Activated naive CD4-positive, alpha-beta T cell treated with anti-CD3 and anti-CD28 coated beads, Interleukin-2, amount 50 U/mL, for 24 hours (primary cell): ENCODE results near the gene AP3D1.

ENCODE experiments used
- H3K27ac Mint-ChIP-seq: one replicate; pipeline ENCODE4 v1.8.0; 2021; ENCODE audit warnings: mild to moderate bottlenecking, mixed read lengths
- H3K27me3 Mint-ChIP-seq: one replicate; pipeline ENCODE4 v1.8.0; 2021; ENCODE audit warnings: mixed read lengths
- H3K36me3 Mint-ChIP-seq: one replicate; pipeline ENCODE4 v1.8.0; 2021; ENCODE audit warnings: mixed read lengths
- H3K4me1 Mint-ChIP-seq: one replicate; pipeline ENCODE4 v1.8.0; 2021; ENCODE audit warnings: mixed read lengths
- H3K4me3 Mint-ChIP-seq: one replicate; pipeline ENCODE4 v1.8.0; 2021; ENCODE audit warnings: mild to moderate bottlenecking, mixed read lengths
- H3K9me3 Mint-ChIP-seq: one replicate; pipeline ENCODE4 v1.8.0; 2021; ENCODE audit warnings: mixed read lengths

Gene AP3D1

DNA sequence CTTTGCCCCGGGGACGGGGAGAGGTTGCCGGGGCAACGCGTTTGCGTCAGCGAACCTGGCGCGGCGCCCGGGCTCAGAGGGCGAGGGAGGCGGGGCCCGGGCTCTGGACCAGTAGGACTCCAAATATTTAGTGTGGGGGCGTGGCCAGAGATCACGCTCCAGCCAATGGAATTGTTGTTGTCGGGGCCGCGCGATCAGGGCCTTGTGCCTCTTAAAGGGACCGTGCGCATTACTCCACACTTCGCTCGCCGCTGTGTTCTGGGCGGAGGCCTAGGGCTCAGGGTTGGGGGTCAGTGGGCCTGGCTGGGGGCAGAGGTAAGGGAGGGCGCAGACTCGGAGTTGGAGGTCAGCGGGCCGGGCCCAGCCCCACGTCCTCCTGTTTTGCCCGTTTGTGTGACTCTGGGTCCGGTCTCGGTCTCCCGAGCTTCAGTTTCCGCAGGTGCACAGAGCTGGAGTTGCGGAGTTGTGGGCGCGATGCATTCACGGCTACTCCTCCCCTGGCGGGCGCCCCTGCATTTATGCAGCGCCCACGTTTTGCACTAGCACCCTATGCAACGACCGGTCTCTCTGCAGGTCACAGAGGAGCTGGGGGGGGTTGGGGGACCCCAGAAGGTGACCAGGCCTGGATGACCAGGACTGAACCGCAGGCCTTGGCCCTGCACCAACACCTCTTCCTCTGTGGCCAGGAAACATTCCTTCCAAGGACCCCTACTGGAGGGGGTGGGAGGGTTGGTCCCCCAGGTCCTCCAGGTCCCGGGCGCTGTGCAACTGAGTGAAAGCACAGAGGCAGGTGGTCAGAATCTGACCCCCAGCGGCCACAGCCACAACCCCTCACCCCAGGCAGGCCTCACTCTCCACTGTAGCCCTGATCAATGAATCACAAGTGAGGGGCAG lies 89.6 kb downstream of the AP3D1 start:
- H3K27me3 Mint-ChIP-seq: no peaks in the 10 kb centered on the region
- H3K4me3 Mint-ChIP-seq: peak overlapping the region; percentile 90
- no peaks in the 10 kb centered on the region for H3K36me3 Mint-ChIP-seq
- H3K9me3 Mint-ChIP-seq: no peaks in the 10 kb centered on the region
- peak overlapping the region; percentile 94 for H3K27ac Mint-ChIP-seq
- H3K4me1 Mint-ChIP-seq: peaks cover 44% of the 10 kb centered on the region

DNA sequence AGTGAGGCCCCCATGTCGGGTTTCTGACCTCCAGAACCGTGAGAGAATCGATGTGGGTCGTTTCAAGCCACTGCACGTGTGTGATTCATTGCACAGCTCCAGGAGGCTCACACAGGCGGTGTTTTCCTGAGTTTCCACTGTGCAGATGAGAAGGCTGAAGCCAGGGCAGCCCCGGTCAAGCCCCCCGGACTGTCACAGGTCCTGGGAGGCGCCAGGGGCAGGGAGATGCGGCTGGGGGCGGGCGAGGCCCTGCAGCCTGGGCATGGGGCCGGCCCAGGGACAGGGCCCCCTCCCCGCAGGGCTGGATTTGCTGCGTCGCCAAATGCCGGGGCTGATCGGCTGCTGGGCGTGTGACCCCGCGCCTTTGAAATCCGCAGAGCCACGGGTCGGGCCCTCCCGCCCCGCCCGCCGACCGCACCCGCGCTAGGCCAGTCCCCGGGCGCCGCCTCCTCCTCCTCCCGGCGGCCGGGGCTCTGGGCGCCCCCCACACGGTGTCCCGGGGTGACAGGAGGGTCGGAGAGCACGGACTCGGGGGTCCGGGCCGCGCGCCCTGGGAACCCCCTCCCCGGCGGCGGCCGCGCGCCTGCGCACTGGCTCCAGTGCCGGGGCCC lies 90.4 kb downstream of the AP3D1 start:
- no peaks in the 10 kb centered on the region for H3K9me3 Mint-ChIP-seq
- H3K36me3 Mint-ChIP-seq: no peaks in the 10 kb centered on the region
- peak overlapping the region; percentile 98 for H3K27ac Mint-ChIP-seq
- H3K4me3 Mint-ChIP-seq: peak overlapping the region; percentile 90
- no peaks in the 10 kb centered on the region for H3K27me3 Mint-ChIP-seq
- H3K4me1 Mint-ChIP-seq: peaks cover 48% of the 10 kb centered on the region

DNA sequence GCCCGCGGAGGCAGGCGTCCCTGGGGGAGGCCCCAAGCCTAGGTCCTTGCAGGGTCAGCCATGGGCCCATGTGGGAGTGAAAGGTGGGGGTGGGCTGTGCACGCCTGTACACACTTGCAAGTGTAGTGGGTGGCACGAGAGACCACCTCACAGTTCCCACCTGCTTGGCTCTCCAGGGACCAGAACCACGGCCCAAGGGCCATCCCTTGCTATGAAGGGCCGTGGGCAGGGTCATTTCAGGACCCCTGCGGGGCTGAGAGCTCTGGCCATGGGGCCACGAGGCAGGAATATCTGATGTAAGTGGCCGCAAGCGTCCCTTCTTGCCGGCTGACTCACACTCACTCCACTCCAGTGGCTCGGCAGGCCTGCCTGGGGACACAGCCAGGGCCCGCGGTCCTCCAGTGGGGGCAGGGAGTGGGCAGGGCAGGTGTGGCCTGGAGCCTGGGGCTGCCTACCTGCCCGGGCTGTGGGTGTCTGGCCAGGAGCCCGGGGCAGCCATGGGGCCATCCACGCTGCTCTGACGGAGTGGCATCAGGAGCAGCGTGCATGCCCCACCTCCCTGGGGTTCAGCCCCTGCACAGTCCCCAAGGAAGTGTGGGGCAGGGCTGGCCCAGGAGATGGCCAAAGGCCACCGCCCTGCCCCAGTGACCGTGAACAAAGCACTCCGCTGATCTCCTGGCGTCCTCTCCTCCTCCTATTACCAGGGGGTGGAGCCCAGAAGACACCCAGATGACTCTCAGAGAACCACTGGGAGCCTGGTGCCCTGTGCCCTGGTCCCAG lies 91.8 kb downstream of the AP3D1 start:
- Mint-ChIP-seq H3K27me3 (no peaks in the 10 kb centered on the region), H3K4me3 (peak overlapping the region; percentile 89), H3K9me3 (no peaks in the 10 kb centered on the region), H3K27ac (peak overlapping the region; percentile 98), H3K36me3 (no peaks in the 10 kb centered on the region), H3K4me1 (peaks cover 59% of the 10 kb centered on the region)

DNA sequence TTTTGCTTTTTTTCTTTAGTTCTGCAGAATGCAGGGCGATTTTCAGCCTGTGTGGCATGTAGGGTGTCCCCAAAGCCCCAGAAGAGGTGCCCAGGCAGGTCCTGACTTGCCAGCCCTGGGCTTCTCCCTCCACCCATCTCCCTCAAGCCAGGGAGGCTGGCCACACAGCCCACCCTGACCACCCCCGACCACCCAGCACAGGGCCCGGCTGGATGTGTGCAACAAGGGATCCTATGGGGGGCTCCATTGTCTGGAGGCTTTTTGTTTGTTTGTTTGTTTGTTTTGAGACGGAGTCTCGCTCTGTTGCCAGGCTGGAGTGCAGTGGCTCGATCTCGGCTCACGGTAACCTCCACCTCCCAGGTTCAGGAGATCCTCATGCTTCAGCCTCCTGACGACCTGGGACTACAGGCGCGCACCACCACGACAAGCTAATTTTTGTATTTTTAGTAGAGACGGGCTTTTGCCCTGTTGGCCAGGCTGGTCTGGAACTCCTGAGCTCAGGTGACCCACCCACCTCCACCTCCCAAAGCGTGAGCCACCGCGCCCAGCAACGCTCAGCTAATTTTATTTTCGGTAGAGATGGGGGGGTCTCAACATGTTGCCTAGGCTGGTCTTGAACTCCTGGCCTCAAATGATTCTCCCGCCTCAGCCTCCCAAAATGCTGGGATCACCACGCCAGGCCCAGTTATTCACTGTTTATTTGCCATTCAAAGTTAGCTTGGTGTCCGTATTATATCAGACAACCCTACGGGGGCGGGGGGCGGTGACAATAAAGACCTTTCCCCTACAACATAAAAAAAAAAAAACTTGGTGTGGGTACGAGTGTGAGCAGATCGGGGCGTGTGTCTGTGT lies 92.6 kb downstream of the AP3D1 start:
- H3K4me1 Mint-ChIP-seq: peaks cover 59% of the 10 kb centered on the region
- peak overlapping the region; percentile 65 for H3K27ac Mint-ChIP-seq
- no peaks in the 10 kb centered on the region for H3K36me3 Mint-ChIP-seq
- no peaks in the 10 kb centered on the region for H3K9me3 Mint-ChIP-seq
- H3K4me3 Mint-ChIP-seq: peak overlapping the region; percentile 11
- no peaks in the 10 kb centered on the region for H3K27me3 Mint-ChIP-seq

DNA sequence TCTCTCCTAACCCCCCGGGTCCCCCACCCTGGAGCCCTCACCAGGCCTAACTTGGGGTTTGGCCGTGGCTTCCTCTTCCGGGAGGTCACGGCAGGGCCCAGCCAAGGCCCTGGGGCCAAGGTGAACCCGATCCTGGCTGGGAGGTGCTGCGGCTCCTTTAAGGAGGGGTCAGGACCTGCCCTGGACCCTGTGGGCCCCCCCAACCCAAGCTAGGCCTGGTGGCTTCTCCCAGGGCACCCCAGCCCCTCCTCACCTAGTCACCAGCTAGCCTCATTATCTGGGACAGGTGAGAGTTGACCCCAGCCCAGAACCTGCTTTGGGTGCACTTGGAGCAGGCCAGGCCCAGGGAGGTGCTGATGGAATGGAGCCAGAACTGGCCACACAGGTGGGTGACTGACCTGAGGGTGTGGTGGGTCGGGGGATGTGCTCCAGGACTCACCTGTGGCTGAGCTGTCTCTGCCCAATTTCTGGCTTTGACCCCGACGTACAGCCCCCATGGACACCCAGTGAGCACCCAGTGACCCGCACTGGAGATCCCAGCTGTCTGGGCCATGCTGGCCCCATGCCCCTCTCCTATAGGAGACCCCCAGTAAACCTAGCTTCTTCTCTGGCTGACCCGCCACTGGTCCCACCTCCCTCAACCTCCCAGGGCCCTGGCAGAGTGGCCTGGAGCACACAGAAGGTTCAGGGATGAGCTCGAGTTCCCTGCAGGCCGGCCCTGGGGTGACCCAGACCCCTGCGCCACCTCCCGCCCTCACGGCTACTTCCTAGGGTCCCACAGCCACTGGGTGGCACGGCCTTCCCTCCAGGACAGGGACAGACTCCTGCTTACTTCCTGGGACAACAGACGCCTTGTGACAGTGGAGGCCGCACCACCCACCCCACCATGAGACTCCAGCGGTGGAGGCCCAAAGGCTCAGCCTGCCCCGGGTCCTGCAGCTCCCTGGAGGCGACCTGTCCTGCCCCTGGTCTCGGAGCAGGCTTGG lies 93.6 kb downstream of the AP3D1 start:
- peak overlapping the region; percentile 87 for H3K27ac Mint-ChIP-seq
- H3K9me3 Mint-ChIP-seq: no peaks in the 10 kb centered on the region

DNA sequence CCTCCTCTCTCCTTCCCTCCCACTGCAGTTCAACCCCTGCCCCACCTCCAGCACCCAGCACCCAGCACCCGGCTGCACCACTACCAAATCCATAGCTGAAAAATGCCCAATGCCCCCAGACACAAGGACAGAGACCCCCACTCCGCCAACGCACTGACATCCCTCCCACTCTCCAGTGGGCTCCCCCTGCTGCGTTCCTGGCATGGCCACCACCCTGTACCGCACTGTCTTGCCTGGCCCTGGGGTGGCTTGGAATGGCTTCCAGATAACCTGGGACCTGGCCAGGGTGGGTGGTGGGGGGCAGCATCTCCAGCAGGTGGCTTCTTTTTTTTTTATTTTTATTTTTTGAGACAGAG lies 94.6 kb downstream of the AP3D1 start:
- no peak overlapping the region for H3K4me3 Mint-ChIP-seq
- H3K9me3 Mint-ChIP-seq: no peaks in the 10 kb centered on the region
- no peaks in the 10 kb centered on the region for H3K36me3 Mint-ChIP-seq
- peak overlapping the region; percentile 87 for H3K27ac Mint-ChIP-seq
- H3K4me1 Mint-ChIP-seq: peaks cover 52% of the 10 kb centered on the region
- no peaks in the 10 kb centered on the region for H3K27me3 Mint-ChIP-seq

More for the DNA sequence above, 93.6 kb downstream of the AP3D1 start:
- Mint-ChIP-seq H3K36me3 (no peaks in the 10 kb centered on the region), H3K27me3 (no peaks in the 10 kb centered on the region), H3K4me3 (no peak overlapping the region), H3K4me1 (peaks cover 55% of the 10 kb centered on the region)

DNA sequence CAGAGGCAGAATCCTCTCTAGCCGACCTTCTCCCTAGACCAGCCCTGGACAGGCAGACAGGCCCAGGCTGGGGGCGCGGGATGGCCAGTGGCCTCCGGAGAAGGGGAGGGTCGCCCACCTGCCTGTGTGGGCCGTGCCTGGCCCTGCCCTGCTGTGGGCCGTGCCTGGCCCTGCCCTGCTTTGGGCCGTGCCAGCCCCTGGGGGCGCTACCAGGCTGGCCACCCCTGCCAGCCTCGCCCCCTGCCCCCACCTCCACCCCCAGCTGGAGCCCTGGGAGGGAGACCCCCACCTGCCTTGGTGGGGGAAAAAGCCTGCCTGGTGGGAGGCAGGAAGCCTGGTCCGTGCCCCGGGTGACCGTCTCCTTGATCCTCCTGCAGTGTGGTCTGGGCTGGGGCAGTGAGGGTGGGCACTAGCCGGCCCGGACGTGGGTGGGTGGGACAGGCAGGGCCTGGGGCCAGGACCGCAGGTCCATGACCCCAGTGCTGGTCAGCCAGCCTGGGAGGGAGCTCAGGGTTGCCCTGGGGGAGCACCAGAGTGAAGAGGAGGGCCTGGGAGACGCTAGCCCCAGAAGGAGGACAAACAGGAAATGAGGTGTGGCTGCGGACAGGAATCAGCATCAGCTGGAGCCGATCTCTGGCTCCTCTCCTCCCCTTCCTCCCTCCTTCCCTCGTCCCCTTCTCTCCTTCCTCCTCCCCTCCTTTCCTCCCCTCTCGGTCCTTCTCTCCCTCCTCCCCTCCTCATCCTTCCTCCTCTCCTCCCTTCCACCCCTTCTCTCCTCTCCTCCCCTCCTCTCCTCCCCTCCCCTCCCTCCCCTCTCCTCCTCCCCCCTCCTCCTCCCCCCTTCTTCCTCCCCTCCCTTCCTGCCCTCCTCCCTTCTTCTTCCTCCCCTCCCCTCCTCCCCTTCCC lies 95.2 kb downstream of the AP3D1 start:
- H3K4me1 Mint-ChIP-seq: peaks cover 55% of the 10 kb centered on the region
- no peaks in the 10 kb centered on the region for H3K9me3 Mint-ChIP-seq
- H3K27ac Mint-ChIP-seq: peak overlapping the region; percentile 89
- H3K4me3 Mint-ChIP-seq: peak overlapping the region; percentile 60
- H3K27me3 Mint-ChIP-seq: no peaks in the 10 kb centered on the region
- no peaks in the 10 kb centered on the region for H3K36me3 Mint-ChIP-seq

DNA sequence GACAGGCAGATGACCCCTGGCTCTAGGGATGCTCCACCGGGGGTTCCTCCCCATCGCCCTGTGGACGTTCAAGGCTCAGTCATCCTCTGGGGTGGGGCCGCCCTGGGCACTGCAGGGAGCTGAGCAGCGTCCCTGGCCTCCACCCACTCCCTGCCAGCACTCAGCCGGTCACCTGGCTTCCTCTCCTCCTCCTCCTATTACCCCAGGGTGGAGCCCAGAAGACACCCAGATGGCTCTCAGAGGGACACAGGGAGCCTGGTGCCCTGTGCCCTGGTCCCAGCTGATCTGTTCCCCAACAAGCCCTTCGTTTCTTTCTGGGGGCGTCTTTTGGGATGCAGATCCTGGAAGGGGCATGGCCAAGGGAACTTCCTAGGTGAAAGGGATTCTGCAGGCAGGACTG lies 96.6 kb downstream of the AP3D1 start:
- Mint-ChIP-seq H3K27me3 (no peaks in the 10 kb centered on the region), H3K9me3 (no peaks in the 10 kb centered on the region), H3K36me3 (no peaks in the 10 kb centered on the region), H3K4me1 (peaks cover 48% of the 10 kb centered on the region), H3K27ac (peak overlapping the region; percentile 89), H3K4me3 (no peak overlapping the region)

DNA sequence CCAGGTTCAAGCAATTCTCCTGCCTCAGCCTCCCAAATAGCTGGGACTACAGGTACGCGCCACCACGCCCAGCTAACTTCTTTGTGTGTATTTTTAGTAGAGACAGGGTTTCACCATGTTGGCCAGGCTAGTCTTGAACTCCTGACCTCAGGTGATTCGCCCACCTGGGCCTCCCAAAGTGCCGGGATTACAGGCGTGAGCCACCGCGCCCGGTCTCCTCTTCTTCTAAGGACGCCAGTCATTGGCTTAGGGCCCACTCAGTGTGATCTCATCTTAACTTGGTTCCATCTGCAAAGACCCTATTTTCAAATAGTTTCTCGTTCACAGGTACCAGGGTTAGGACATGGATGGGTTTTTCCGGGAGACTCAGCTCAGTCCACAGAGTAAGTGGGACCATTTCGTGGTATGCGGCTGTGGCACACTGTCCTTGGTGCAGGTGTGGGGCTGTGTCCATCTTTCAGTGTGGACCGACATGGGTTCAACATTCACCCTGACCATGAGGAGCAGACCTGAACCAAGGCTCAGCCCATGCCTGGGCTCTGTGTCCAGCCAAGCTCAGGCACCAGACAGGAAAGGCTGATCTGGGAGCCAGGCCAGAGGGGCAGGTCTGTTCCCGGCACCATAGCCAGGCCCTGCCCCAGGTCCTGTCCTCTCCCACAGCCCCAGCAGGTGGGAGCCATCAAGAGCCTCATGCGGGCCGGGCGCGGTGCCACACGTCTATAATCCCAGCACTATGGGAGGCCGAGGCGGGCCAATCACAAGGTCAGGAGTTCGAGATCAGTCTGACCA lies 97.6 kb downstream of the AP3D1 start:
- no peak overlapping the region for H3K4me3 Mint-ChIP-seq
- peaks cover 54% of the 10 kb centered on the region for H3K4me1 Mint-ChIP-seq
- H3K27me3 Mint-ChIP-seq: no peaks in the 10 kb centered on the region

DNA sequence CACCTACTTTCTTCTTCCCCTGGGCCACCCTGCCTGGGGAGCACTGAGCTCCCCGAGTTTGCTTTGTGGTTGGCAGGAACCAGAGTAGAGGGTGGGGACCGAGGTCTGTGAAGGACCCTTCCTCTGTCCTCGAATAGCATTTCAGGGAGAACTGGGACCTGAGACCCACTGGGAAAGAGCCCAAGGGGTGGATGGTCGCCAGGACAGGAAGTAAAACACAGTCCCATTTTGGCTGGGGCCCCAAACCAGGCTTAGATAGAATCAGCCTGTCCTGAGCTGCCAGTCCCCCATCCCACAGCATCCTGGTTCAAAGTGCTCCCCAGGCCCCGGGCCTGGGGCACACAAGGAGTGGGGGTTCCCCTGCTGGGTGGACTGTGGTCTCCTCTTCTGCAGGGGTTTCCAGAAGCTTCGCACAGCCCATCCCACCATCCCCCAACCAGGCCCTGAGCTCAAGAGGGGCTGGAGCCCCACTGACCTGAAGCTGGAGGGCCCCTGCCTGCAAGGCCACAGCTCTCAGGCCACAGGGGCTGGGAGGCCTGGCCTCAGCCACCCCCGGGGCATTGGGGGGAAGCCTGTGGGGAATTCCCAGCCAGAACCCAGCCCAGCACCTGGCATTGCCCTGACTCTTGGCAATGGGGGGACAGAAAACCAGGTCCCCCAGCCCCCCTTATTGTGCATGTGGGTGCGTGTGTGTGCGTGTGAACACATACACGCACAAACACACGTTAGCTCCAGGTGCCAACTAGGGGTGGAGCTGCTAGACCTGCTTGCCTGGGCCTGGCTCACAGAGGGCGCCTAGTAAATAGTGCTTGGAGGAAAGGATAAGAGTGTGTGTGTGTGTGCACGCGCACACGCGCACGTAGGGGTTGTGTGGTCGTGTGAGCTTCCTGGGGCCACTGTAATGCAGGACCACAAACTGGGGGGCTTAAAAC lies 99.3 kb downstream of the AP3D1 start:
- H3K36me3 Mint-ChIP-seq: no peaks in the 10 kb centered on the region
- peak overlapping the region; percentile 91 for H3K27ac Mint-ChIP-seq
- peak overlapping the region; percentile 80 for H3K4me3 Mint-ChIP-seq
- no peaks in the 10 kb centered on the region for H3K9me3 Mint-ChIP-seq
- no peaks in the 10 kb centered on the region for H3K27me3 Mint-ChIP-seq
- H3K4me1 Mint-ChIP-seq: peaks cover 56% of the 10 kb centered on the region

More for the DNA sequence above, 97.6 kb downstream of the AP3D1 start:
- H3K9me3 Mint-ChIP-seq: no peaks in the 10 kb centered on the region
- H3K27ac Mint-ChIP-seq: no peak overlapping the region
- H3K36me3 Mint-ChIP-seq: no peaks in the 10 kb centered on the region

DNA sequence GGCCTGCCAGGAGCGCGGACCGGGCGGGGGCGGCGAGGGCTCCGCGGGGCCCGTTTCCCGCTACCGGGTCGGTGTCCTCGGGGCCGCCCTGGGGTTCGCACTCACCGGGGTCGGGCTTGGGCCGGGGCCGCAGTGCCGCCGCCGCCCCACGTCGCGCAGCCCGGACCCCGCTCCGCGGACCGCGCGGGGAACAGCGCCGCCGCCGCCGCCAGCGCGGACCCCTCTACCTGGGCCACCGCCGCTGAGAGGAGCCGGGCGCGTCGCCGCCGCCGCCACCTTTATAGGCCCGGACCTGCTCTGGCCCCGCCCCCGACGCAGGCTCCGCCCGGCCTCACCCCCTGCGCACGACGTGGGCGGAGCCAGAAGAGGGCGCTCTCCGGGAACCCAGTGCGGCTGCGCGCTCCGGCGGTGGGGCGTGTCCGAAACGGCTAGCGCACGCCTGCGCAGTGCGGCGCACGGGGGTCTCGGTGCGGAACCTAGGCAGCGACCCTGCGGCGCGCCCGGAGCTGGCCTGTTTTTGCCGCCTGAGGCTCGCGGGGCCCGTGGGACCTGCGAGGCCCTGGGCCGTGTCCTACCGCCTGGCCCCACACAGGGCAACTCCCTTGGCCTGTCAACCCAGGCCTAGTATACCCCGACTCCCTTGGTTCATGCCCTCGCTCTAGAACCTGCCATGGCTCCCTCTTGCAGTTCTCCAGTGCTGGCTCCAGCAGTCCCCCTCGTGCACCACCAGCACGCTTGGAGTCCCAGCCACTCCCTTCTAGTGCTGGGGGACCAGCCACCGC lies 100.2 kb downstream of the AP3D1 start, which contains the start of gene MKNK2:
MKNK2 (minus strand) TSS at position 254 of the 782 bp plus-strand sequence. CDS start 393 bp downstream, outside the sequence.
- peaks cover 53% of the 10 kb centered on the region for H3K4me1 Mint-ChIP-seq
- peak within 1 kb of the TSS; percentile 84 for H3K4me3 Mint-ChIP-seq
- peak within 1 kb of the TSS; percentile 93 for H3K27ac Mint-ChIP-seq

More for the DNA sequence above, 100.2 kb downstream of the AP3D1 start, which contains the start of gene MKNK2:
- H3K9me3 Mint-ChIP-seq: no peaks in the 10 kb centered on the region
- no peaks in the 10 kb centered on the region for H3K36me3 Mint-ChIP-seq
- no peaks in the 10 kb centered on the region for H3K27me3 Mint-ChIP-seq
